COR-L47 (cell line): Measurements from ENCODE around the gene HMCES.

Experiments used
- DNase-seq: peaks from one replicate; lab custom pipeline; 2025; lab: John Stamatoyannopoulos, UW

Gene HMCES

DNA sequence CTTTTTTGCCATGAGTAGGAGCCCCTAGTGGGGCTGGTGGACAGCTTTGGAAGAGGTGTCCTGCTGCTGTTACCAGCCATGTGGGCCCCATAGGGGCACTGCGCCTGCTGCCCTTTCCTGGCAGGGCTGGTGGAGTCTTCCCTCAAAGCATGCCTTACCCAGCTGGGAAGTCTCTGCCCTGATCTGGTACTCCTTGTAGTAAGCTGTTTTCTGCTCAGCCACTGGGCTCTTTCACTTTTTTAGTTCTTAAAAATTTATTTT, 26.2 kb downstream of the HMCES start:
- no peak for DNase-seq

DNA sequence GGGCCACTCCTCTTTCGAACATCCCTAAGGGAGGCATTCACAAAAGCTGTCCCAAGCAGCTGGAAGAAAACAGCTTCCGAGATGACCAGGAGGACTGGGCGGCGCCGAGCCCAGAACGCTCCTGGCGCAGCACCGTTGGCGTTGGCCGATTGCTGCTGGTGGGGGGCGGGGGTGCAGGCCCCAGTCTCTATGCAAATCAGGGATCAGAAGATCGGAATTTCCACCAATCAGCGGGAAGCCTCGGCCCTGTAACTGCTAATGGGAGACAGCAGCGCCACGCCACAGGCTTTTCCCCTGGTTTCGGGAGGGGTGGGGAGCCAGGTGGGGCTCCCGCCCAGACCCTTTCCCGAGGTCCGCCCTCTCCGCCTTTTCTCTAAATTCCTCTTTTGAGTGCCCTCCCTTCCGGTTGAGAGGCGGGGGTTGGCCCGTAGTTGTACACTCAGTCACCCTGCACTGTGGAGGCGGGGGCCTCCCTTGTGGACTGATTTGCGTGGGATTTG, 27.0 kb downstream of the HMCES start:
- peak; percentile 100 for DNase-seq

DNA sequence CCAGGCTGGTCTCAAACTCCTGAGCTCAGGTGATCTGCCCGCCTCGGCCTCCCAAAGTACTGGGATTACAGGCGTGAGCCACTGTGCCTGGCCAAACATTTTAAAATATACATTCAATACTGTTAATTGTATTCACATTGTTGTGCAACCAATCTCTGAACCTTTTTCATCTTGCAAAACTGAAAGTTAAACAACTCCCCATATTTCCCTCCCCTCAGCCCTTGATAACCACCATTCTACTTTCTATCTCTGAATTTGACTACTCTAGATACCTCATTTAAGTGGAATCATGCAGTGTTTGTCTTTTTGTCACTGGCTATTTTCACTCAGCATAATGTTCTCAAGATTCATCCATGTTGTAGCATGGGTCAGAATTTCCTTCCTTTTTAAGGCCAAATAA, 30.0 kb downstream of the HMCES start:
- no peak for DNase-seq

DNA sequence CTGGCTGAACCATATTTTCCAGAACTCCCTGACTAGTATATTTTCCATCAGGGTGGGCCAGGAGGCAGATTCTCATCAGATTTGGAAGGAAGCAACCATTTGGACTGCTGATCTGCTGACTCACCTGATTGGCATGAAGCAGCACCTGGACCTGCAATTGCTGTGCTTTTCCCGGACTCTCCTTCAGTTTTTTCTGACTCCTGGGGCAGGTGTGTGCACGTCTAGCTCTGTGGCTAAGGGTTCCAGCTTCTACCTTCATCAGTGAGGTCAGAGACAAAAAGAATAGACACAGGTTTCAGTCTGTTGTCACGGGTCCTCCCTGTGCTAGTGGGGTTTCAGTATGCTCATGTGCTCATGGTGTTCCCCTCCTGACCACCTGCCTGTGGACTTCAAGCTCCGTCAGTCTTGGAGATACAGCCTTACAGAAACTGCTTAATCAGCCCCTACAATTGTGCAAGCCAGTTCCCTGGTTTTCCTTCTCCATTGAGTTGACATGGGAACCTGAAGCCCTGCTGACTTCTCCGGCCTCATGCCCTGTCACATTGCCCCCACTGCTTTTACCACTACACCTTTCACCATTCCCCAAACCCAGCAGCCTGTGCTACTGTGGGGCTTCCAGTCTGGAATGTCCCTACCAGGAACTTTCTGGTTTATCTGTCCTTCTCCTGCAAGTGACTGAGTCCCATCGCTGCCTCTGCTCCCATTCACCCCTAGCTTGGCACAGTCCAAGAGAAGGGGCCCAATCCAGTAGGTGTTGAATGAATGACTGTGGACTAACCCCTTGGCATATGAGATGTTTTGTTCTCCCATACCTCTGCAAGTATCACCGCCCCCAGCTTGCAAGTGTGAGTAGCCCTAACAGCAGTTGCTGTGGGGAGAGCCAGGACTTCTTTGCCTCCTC, 31.7 kb downstream of the HMCES start:
- no peak for DNase-seq

DNA sequence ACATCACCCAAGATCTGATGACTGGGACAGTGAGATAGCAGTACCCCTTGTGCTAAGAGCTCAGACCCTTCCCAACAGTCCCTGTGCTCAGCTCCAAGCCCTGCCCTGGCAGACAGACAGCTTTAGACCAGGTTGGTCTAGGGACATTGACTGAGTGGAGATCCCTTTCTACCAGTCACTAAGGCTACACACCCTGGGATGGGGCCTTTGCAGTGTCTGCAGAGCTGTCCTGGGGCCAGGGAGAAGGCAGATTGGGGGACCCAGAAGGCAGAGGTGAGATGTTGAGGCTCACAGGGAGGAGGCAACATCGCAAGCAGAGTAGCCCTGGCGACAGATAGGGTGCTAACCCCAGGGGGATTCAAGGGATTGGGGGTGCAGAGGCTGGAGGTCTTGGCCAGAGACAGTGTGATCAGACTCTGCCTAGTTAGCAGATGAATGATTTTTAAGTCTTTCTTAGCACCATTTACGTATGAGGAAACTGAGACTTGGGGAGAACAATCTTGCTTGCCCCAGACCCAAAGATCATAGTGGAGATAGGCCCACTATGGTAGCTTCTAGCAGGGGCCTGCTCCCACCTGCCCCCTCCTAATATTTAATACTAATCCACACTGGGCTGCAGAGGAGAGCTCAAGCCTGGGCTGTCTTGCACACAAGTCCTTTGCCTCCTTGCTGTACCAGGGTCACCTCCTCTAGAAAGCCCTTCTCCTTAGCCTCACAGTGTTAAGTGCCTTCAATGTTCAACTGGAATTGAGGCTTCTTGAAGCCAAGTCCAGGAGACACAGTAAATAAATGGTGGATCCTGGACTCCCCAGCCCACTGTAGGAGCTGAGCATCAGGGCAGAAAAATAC, 32.6 kb downstream of the HMCES start:
- no peak for DNase-seq

DNA sequence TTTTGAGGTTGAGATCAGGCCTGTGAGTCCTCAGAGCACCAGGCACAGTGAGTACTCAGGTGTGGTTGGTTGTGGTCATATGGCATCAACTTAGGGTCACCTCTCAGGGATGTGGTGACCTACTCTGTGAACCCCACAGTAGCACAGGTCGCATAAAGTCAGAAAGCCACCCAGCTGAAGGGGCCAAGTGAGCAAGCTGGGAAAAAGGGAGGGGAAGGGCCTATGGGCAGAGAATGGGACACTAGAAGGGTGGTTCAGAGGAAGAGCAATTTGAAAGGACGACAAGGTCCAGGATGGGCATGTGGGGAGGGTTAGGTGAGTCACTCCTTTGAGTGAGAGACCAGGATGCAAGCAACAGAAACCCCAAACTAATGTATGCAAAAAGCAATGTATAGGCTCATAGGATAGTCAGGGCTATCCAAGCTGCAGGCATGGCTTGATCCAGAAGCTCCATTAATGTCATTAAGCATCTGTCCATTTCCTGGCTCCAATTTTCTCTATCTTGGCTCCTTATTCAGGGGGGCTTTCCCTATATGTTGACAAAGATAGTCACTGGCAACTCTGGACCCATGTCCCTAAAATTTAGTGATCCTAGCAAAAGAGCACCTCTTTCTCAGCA, 33.5 kb downstream of the HMCES start:
- DNase-seq: no peak

DNA sequence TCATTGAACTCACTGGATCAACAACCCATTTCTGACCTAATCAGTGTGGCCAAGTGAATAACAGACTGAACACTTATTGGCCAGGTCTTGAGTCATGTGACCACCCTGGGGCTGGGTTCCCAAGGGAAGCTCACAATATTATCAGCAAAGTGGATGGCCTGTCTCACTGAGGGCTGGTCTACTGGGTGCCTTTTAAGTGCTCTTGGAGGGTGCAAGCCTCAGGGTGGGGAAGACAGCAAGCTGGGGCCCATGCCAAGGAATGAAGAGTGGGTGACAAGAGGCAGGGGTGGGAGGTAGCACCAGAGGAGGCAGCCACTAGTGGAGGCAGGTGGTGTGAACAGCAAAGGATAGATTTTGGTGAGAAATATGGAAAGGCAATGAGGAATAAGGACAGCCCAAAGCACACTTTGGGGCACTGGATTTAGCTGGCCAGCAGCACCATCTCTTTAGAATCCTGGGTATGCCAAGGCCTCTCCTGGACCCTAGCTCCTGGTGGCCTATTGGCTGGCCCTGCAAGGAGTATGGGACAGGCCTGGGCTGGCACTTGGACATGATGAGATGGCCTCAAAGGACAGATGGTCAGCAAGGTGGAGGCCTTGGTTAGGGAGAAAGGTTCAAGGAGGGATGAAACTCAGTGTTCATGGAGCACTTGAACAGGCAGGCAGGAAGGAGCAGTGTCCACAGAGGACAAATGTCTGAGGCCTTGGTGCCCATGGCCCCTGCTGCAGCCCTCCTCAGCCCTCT, 34.2 kb downstream of the HMCES start:
- no peak for DNase-seq

DNA sequence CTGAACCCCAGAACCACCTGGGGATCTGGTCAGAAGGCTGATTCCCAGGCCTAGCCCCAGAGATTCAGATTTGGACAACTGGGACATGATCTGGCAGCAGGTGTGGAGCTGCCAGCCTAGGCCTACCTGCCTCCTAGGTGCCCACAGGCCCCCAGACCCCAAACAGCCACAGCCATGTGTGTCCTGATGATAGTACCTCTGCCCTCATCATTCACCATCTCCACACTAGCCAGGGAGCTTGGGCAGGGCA, 34.7 kb downstream of the HMCES start:
- no peak for DNase-seq

DNA sequence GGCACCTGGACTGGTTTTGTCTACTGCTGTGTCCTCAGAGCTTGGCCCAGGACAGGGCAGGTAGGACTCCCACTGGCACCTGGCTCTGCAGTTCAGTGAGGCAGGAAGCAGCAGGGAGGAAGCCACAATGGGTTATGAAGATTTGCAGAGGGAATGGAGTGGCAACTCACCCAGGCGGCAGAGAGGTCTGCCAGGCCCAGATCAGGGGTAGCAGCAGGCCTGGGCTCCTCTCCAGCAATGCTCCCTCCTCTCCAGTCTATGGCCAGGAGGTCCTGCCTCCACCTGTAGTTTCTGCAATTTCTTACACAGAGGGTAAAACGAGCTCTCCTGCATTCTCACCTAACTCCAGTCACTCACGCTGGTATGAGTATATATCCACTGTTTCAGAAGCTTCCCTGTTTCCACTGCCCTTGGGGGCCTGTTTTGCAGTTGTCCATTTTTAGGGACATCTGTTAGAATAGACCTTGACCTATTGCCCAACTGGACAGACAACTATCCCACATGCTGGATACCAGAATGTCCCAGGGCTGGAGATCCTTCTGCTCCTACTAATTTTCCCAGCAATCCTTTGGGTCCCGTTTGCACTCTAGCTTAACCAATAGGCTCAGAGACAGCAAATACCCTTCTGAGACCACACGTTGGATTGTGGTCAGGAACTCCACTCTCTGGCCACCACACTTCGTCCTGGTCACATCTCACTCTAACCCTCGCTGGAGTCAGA, 35.2 kb downstream of the HMCES start:
- DNase-seq: no peak

DNA sequence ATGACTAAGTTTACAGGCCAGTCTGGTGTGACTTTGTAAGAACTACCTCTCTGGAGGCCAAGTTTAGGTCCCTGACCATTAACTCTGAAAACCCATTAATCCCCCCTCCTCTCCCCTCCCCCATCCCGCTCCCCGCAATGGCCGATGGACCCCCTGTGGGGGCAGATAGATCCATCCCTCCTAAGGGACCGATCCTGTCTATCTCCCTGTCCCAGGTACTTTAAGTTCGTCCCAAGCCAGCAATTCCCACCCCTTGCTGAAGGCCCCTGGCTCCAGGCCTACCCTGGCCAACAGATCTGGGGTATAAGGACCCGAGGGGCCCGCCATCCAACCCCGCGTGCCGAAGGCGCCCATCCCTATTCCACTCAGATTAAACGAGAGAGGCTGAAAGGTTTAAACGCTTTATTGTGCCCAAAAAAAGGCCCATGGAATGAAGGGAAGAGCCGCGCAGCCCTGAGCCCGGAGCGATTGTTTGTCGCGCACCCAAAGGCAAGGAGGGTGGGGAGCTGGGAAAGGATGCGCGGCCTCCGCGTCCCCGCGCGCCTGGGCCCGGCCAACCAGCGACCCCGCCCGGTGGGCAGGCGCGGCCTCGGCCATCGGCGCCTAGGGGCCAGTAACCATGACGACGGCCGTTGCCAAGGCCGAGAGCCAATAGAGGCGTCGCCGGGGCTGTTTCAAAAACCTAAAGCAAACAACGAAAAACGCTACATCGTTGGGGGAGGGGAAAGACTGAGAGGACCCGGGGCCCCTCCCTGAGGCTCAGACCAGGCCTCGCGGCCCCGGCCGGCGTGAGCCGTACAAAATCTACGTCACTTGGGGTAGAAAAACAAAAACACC, 35.9 kb downstream of the HMCES start:
- DNase-seq: peak; percentile 100

DNA sequence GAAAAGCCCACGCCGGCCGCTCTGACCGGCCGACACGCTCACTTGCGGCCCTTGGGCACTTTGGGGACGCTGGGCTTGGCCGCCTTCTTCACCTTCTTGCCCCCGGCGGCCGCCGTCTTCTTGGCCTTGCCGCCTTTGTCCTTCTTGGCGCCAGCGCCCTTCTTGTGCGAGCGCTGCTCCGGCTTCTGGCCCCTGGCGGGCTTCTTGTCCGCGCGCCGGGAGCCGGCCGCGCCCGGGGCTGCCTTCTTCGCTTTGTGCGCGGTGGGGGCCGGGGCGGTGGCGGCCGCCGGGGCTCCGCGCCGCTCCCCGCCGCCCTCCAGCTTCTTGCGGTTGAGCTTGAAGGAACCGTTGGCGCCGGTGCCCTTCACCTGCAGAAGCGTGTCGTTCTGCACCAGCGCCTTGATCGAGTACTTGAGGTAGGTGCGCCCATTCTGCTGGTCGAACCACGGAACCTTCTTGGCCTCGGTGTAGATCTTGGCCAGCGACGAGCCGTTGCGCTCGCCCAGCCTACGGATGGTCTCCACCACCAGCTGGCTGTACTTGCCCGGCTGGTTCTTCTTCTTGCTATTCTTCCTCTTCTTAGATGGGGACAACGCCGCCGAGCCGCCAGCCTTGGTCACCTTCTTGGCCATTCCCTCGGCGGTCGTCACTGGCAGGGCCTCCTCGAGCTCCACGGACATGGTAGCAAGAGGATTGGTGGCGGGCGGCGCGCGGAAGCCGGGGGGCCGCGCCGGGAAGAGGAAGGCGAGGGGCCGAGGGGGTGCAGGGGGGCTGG, 36.7 kb downstream of the HMCES start:
- DNase-seq: no peak

DNA sequence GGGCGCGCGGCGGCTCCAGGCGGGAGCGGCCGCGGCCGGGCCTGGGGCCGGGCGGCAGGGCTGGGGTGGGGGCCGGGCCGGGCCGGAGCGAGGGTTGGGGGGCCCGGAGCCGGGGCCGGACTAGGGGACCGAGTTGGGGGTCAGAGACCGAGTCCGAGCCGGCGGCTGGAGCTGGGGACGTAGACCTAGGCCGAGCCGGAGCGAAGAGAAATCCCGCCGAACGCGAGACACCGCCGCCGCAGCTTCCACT, 37.3 kb downstream of the HMCES start:
- no peak for DNase-seq

DNA sequence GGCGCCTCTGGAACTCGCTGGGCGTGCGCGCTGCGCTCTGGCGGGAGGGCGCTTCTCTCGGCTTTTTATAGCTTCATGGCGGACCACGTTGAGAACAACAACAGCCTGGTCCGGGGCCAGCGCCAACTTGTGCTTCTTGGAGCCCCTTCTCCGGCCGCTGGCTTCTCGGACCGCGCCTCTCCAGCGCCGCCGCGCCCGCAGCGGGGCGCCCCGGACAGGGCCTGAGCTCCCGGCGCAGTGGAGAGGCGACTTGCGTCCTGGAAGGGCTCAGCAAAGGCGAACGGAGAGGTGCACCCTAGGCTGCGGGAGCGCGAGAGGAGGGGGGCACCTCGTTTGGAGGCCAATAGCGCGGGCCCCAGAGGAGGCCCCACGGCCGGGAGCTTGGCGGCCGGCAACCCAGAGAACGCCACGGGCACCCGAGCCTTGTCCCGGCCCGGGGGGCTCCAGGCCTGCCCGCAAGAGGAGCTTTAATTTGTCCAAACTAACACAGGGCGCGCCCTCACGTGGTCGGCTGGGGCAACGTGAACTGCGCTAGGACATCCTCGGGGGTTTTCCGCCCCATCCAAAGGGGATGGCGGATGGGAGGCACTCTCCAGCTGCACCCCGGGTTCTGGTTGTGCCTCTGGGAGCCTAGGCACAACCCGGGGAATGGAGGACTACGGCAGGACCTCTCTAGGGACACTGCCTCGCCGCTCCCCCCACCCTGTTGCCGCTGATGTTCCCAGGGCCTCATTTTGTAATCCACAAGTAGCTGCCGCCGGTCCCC, 37.8 kb downstream of the HMCES start:
- peak; percentile 90 for DNase-seq

DNA sequence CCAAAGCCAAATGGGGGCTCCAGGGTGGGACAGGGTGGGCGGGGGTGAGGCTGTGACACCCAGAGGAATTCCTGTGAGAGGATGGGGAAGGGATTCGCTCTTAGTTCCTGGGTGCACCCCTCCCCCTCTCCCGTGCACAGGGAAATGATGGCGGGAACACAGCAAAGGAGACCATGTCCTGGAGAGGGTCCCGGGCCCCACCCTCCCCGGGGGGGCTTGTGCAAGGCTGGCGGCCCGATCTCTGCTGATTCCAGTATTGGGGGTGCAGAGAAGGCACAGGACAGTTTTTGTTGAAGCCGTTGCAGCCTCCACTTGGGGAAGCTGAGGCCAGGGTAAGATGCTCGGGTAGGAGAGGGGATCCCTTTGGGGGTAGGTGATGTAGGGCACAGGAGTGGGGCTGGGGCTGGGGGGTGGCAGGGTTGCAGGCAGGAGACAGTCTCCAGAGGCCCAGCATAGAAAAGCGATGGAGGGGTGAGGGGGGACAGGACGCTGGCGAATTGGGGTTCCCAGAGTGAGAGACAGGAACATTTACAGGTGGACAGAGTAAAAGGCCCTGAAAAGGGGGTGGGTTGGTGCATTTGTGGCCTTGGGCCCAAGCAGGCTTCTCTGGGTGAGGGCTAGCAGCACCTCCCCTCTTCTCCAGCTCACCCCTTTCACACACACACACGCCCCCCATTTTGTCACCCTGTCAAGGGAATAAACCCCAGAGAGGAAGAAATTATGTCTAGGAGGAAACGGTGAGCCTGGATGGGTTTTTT, 38.5 kb downstream of the HMCES start:
- no peak for DNase-seq

DNA sequence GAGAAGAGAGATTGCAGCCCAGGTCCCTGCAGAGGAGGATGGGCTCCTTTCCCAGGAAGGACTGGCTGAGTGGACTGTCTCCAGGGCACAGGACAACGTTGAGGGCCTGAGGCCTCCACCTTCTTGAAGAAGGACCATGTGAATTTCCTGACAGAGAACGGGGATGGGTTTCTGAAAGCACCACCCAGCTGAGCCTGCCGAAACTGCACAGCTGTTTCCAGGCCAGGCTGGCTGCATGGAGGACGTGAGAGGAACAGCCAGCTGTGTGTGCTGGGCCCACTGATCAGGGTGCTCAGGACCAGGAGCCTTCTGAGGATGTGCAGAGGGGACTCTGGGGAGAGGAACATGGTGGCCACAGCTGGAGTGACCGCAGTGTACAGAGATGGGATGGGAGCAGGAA, 39.2 kb downstream of the HMCES start:
- DNase-seq: no peak

DNA sequence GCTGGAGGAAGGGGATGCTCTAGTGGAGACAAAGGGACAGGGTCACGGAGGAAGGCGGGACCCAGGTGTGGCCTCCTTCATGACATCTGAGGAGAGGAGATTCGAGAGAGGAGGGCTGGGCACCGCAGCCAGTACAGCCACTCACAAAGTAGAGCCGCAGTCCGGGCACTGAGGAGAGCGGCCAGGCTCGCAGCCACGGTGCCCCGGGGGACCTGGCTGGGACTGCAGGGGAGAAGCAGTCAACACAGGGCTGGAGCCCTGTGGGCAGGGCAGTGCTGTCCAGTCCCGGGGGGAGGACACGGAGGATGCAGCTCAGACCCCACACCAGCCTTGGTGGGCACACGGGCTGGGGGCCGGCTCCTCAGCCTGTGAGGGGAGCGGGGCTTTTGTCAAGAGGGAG, 40.3 kb downstream of the HMCES start:
- no peak for DNase-seq

DNA sequence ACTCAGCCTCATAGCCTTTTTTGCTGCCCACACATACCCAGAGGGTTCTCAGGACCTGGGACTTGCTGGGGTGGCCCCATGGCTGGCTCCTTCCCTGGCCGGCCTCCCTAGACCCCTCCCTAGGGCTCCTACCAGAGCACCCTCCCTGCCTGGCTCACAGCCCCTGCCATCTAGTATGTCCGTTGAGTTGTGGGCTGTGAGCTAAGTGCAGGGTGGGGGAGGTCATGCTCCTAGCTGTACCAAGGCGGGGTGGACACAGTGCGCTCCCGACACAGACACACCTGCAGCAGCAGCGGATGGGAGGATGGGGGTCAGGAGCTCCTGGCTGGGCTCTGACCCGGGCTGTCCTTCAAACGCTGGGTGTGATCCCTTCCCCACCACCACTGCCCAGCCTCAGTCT, 41.6 kb downstream of the HMCES start:
- no peak for DNase-seq

DNA sequence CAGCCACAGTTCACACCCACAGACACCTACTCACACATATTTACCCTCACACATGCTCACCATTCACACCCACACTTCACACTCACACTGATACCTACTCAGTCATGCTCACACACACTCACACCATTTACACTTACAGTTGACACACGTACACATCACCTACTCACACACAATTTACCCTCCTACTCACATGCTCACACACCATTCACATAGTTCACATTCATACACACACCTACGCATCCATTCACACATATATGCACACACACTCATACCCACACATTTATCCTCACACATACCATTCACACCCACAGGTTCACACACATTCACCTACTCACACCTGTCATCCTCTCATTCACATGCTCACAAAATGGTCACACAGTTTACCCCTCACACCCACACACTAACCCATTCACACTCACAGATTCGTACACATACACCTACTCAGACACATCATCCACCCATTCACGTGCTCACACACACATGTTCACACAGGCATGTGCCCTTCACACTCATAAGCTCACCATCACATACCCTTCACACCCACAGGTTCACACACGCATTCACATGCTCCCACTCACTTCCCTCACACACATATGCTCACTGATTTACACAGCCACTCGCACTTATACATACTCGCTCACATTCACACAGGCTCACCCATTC, 42.3 kb downstream of the HMCES start:
- DNase-seq: no peak
